GM18507 (cell line): ENCODE measurements around the gene GRID1.

Experiments used
- DNase-seq: peaks from one replicate; pipeline ENCODE4 v3.0.0; 2011; ENCODE audit warnings: low read depth; ENCODE audit not compliant: insufficient read length; ENCODE audit errors: extremely low spot score
- FAIRE-seq: peaks from 2 replicates; lab custom pipeline; 2011; peaks lifted over from hg19 to GRCh38; lab: Jason Lieb, UNC

Gene GRID1

DNA sequence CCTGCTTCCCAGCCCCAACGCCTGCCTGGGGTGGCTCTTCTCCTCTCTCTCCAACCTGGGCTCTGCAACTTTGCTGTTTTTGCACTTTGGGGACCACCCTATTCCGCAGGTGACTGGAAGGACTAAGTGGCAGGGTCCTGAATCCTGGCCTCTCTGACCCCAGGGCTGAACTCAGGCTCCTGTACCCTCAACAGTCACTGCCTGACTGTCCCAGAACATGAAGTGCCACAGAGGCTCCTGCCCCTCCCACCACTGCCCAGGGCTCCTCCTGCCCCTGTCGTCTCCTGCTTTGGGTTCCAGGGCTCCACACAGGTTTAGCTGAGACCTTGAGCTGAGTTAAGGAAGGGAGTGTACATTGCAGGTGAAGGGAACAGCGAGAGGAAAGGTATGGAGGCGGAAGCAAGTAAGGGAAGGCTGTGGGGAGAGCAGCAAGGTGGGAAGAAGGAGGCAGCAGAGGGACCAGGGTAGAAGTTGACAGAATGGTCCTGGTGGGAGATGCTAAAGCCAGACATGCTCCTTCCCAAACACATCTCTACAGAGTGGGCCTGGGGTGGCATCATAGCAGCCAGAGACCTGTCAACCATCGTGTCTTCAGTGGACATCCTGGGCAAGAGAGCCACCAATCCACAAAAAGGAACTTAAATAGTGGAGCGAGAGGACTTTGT lies 5.7 kb upstream of the GRID1 start:
- no peak for FAIRE-seq
- DNase-seq, result no peak

DNA sequence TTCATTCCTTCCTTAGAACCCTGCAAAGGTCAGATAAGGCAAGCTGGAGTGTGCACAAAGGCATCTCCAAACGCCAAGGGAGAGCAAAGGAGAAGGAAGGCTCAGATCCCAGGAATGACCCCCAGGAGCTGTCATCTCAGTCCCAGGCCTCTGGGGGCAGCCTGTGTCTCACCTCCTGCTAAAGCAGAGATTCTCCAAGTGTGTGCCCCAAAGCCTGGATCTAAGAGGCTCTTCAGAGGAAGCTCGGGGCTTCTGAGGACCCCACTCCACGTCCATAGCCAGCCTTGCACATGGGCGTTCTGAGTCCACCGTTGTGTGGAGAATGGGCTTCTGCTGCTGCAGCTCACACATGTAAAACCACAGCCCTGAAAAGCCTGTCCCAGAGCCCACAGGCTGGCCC lies 5.1 kb upstream of the GRID1 start:
- DNase-seq (no peak), FAIRE-seq (no peak)

DNA sequence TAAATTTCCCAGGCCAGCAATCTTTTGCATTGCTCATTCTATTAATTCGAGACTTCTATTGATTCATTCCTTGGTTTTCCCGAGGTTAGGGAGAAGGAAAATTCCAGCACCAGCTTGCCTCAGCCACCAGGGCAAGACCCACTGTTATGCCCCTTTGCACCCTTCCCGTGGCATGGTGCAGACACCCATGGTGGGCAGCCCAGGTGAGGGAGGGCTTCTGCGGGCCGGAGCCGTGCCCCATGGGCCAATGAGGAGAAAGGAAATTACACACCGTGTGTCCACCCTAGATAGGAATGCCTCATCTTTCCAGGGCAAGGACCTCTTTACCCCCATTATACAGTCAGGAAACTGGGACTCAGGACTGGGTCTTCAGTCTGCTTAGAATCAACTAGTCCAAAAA lies 4.5 kb upstream of the GRID1 start:
- DNase-seq, result no peak
- FAIRE-seq, result no peak

DNA sequence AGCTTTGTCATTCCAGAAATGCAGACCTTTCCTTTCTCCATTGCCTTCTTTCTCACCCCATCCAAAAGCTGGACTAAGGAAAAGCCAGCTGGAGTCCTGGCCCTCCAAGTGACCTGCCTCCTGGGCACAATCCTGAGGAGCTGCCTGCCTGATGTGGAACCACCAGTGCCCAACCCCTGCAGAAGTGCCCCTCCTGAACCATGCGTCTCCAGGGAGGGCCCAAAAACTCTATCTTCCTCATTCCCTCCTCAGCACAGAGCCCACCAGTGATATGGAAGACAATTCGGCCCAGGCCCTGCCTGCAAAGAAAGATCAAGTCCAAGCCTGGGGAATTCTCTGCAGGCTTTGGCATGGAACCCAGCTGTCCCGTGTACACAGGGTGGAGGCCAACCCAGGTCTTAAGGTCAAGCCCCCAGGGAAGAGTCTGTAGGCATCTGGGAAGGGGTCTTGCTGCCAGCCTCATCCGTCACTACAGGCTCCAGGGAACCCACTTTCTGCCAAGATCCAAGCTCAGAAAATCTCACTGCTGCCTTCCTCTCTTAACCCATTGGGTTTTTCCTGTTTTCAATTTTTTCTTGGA lies 3.5 kb upstream of the GRID1 start:
- FAIRE-seq, result no peak
- DNase-seq, result no peak

DNA sequence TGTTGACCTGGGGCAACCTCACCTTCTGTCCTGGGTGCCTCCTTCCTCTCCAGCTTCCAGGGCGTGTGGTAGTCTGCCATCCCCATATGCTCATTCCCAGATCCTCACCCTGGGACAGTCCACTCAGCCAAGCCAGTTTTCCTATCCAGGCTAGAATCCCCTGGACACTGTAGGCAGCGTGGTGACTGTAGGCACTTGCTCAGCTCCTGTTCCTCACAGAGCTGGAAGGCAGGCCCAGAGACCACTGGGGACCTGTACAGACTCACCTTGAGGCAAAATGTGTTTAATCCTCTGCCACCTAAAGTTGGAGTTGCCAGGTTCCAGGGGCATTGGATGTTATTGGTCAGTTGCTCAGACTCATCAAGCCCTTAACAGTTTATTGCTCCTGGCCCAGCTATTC lies 2.4 kb upstream of the GRID1 start:
- no peak for FAIRE-seq
- DNase-seq, result no peak

DNA sequence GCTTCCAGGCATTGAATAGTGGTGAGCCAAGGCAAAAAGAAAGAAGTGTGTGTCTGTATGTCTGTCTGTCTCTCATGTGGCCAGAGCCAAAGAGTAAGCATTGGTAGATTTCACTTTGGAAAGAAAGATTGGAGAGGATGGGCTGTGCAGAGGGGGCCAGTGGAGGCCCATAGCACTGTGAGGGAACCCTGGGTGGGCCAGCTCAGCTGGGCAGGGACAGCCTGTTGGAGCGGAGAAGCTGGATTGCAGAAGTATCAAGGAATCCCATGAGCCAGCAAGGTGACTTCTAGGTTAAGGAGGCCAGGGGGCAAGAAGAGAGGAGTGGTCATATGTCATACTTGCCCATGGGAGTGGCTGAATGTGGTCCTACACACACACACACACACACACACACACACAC lies 1.5 kb upstream of the GRID1 start:
- DNase-seq, result no peak
- no peak for FAIRE-seq

DNA sequence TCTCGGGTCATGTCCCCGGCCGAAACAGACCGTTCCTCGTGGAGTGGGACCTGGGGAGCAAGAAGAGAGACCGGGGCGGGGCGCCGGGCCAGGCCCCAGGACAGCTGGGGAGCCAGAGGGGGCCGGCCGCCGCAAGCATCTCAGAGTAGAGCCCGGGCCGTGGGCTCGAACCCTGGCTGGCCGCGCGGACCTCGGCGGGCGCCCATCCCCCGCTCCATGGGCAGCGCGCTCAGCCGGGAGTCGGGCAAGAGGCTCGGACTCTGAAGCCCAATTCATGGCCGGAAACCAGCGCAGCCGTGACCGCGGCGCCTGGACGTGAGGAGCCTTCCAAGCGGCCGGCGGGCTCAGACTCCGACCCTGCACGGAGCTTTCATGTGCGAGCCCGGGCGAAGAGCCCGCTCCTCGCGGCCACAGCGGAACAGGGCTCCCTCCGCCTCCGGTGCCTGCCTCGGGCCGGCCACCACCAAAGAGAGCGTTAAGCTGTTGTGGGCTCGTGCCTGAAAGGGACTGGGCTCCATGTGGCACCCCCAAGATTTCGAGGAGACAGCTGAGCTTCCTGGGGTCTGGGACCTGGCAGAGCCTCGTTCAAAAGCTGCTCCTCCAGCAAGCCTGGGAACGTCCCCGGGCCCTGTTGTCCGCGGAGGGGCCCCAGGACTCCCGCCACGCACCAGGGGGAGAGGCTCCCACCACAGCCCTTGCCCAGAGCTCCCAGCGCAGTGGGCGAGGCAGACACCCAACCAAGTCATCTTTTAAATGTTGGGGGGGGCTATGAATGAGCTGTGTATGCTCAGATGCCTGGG lies 757 bp upstream of the GRID1 start:
- DNase-seq (no peak), FAIRE-seq (no peak)

DNA sequence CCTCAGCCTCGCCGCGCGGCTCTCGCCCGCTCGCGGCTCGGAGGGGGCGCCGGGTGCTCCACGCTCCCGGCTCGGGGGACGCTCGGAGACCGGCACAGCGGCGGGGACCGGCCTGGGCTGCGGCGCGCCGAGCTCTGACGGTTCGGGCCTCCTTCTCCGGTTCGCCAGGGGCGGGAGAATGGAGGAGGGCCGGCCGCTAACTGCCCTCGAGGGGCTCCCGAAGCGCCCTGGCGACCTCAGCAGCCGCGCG lies 232 bp upstream of the GRID1 start:
- DNase-seq, result no peak
- FAIRE-seq, result no peak

DNA sequence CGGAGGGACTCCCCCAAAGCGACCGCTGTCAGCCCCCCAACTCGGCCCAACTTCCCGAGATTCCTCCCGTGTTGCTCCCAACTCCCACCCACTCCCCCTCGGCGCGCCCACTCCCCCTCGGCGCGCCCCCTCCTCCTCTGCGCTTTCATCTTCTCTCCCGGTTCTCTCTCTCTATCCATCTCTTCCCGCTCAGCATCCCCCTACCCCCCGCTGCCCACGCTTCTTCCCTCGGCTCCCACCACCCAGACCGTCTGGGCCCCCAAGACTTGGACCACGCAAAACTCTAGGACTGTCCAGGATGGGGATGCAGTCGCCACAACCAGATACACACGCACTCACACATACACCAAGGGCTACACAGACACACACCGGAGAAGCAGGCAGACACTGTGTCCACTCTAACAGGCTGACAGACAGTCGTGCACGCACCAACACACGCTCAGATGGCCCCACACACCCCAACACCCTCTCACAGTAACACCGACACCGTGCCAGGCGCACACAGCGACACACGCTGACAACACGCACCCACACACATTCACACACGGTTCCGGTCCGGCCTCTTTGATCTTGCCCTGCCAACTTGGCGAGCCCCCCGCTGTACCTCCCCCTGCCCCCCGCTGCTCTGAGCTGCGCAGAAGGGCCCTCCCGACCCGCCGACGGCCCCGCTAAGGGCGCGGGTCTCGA lies 1.1 kb downstream of the GRID1 start:
- no peak for DNase-seq
- no peak for FAIRE-seq

DNA sequence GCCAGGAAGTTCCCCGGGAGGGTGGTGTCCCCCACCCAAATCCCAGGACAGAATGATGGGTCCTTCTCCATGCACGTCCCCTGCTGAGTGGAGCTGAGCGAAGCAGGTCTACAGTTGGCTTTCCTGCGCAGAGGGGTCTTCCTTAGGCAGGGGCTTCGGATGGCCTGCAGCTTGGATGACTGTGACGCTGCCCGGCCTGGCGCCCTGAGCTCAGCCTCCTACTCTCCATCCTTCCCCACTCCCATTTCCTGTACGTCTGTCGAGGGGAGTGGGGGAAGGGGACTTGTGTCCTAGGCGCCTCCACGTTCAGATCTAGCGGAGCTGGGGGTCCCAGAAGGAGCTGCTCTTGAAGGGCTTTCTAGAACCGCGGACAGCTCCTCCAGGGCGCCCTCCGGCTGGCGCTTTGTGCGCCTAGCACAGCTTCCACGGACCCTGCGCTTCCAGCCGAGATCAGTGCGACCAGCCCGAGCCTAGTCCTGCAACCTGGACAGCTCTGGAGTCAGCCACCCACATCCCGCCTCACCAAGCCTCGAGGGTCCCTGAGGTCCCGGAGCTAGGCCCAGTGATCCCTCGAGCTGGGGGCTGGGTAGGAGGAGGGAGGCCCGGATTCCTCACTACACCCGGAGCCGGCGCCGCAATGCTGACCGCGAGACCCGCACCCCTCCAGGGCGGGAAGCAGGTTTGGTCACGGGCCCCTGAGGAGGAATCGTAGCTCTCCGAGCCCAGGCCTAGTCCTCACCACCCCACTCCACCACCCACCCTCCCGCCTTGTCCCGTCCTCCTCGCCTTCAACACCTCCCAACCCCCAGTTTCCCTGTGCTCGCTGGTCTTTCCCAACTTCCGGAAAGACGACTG lies 1.9 kb downstream of the GRID1 start:
- DNase-seq, result no peak
- FAIRE-seq, result no peak

DNA sequence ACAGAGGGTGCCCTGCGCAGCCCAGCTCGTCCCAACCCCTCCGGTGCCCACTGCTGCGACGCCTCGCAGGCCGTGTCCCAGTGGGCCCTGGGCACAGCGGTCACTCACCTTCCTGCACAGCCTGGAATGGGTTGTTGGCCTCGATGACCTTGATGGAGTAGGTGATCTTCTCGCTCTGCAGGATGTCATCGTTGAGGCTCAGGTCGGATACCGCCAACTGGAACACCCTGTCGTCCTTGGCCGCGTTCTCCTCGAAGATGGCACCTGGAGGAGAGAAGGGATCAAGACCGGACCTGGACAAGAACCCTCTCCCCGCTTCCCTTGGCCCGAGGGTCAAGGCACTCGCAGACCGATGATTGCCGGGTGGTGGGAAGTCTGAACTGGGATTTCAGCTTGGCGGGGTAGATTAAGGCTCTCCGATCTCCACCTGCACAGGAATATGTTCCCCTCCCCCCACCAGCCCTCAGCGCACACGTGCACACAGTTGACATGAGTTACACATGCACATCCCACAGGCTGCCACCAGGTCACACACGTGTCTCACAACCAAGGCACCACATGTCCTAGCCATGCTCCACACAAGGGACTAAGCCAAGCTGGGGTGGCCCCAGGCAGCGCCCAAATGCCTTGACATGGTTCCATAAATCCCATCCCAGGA lies 2.6 kb downstream of the GRID1 start:
- DNase-seq, result no peak
- FAIRE-seq, result no peak

DNA sequence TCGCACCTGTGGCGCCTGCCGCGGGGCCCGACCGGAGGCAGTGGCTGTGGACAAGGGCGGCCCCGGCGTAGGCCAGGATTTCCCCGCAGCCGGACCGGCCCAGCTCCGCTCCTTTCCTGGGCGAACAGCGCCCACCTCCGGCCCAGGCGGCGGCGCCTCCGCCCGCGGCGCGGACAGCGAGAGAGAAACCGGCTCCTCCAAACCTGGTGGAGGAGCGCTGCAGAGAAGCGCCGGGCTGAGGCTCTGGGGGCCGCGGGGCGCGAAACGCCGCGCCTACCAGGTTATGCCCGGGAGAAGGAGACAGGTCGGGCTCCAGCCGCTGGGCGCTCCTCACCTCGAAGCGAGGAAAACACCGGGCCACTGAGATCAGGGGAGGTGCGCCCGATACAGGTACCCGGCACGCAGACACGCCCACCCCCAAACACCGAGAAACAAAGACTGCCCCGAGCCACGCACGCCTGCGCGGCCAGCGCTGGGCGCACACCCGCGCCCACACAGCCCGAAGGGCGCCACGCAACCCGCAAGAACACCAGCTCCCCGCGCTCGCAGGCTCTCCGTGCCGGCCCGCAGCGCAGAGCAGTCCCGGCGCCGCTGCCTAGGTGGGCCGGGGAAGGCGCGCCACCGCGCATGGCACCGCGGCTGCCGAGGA lies 3.3 kb downstream of the GRID1 start:
- no peak for FAIRE-seq

DNA sequence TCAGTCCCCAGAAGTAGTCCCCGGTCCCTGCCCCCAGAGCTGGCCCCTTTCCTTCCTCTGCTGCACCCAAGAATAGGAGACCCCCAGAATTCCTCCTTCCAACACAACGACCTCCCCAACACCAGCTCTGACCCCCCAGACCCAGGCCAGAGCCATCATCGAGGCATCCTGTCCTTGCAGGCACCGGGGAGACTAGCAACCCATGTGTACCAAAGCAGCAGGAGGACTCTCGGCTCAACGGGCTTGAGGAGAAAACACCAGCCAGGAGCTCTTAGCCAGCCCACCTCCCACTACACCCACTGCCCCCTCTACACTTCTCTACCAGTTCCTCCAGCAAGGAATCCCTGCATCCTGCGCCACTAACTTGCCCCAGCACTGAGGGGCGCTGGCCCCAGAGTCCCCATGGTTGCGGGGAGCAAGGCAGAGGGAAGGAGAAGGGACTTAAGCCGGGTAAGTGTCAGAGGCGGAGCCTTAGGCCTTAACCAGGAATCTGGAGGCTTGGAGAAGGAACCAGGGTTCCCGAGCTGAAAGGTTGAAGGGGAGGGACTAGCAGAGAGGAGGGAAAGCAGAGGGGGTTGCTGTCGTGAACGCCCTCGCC lies 3.9 kb downstream of the GRID1 start:
- no peak for FAIRE-seq

More for the DNA sequence above, 3.3 kb downstream of the GRID1 start:
- no peak for DNase-seq

DNA sequence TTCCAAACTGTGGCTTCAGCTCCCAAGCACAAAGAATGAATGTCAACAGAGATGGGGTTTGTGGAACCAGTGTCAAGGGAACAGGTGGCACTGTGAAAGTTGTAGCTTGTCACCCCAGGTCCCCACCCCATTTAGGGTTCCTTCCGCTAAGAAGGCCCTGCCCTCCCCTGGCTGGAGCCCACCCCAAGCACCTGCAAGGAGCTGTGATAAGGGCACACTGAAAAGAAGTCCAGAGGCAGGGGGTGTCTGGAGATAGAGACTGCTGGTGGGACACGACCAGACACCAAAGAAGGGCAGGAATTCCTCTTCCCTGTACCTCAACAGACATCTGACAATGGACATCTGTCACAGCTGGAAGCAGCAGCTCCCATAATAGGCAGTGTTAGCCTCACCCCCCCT lies 4.5 kb downstream of the GRID1 start:
- no peak for DNase-seq
- no peak for FAIRE-seq

More for the DNA sequence above, 3.9 kb downstream of the GRID1 start:
- no peak for DNase-seq

DNA sequence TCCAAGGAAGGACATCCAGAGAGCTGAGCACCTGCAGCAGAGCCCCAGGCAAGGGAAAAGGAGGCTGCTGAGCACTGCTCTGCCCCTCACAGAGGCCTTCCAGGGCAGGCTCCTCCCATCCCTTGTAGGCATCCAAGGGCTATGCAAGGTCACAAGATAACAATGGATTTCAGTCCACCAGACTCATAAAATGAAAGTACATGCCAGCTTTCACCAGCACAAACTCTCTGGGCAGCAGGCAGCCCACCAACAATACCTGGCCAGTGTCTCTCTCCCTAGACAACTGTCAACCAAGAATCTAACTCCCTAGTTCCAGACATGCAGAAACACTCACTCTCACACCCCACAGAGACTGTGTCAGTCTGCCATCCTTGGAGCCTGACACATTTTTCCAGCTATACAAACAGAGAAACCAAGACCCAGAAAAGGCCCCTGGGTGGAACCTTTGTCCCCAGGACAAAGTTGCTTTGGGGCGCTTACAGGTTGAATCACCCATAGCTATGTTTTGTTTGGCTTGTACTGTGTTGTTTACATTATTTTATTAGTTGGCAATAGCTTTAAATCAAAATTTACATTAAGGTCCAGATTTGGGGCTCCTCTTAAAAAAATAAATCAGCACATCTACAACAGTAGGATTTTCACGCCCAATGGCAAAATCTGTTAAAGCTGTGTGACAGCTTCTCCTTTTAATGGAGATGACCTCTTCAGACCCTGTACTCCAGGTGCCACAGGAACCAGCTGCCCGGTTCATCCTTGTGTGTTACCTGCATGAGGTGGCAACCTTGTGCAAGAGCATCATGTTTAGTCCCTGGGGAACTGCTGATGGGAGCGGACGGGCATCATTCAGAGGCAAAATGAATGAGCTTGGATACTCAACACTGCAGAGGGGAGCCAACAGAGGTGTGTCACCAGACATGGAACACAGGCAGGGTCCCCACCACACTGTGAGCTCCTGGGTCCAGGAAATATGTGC lies 5.2 kb downstream of the GRID1 start:
- FAIRE-seq, result no peak
- no peak for DNase-seq

DNA sequence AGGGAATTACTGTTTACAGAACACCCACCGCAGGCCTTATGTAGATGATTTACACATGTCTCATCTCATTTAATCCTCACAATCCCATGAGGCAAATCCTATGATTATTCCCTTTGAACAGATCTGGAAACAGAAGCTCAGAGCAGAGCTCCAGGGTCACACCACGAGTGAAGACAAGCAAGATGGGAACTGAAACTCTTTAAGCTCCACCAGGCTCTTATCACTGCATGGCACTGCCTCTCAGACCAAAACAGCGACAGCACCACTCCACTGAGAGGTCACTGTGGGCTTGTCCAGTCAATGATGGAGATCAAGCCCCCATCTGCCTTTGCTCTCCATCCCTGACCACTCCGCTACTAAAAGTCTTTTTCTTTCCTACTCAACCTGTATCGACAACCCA lies 5.9 kb downstream of the GRID1 start:
- no peak for DNase-seq
- no peak for FAIRE-seq

DNA sequence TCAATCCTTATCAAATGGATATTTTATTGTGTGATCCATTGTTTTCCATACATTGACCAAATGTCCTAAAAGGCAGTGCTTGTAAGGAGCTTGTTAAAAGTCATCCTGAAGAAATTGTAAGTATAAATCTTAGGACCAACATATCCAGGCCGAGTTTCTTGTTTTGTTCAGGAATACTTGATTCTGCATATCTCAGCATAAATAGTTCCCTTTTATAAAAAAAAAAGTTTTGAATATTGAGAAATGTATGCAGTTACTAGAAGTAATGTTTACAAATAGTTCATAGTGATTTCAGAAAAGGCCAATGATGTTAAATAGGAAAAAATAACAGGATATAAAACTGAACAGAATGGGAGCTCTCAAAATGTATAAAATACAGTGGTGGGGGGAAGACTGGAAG lies 6.6 kb downstream of the GRID1 start:
- FAIRE-seq (no peak), DNase-seq (no peak)
